ENCODE data around the gene RALGPS2.
"Not testable (repeated sequence)": the region's sequence is repeated elsewhere in the genome, so short reads cannot be mapped to it uniquely, and the experiment has no call there.

Gene RALGPS2

DNA sequence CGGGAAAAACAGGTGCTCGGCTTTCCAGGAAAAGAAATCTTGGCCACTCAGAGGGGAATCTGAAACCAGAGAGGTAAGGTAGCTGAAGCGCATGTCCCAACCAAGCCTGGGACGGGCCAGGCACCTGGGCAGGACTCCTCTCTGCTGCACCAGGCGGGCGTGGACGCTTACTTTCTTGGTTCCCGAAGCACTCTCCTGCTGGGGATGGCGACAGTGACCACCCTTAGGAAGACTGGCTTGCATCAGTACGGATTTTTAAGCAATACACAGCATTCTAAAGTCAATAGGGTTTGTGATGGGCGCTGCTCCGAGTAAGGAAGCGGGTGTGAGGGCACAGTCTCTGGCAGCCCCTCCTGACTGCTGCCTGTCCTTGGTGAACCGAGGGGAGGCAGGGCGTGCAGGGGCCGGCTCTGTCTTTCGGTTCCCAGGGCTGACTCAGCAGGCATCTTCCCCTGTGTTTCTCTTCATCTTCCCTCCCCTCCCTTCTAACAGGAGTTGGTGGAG, 220.8 kb downstream of the RALGPS2 start:
- TF ChIP-seq, protein P1, sequence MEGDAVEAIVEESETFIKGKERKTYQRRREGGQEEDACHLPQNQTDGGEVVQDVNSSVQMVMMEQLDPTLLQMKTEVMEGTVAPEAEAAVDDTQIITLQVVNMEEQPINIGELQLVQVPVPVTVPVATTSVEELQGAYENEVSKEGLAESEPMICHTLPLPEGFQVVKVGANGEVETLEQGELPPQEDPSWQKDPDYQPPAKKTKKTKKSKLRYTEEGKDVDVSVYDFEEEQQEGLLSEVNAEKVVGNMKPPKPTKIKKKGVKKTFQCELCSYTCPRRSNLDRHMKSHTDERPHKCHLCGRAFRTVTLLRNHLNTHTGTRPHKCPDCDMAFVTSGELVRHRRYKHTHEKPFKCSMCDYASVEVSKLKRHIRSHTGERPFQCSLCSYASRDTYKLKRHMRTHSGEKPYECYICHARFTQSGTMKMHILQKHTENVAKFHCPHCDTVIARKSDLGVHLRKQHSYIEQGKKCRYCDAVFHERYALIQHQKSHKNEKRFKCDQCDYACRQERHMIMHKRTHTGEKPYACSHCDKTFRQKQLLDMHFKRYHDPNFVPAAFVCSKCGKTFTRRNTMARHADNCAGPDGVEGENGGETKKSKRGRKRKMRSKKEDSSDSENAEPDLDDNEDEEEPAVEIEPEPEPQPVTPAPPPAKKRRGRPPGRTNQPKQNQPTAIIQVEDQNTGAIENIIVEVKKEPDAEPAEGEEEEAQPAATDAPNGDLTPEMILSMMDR (IDR thresholded peaks at IDR 0.05; ENCODE audit: low read depth, low read length) = no peak
- DNase-seq (ENCODE audit: low read depth in 2 of 2) = no peak
- no peak overlapping the region for H3K4me3 ChIP-seq (replicated peaks in 1 of 2; ENCODE audit: low read depth in 2 of 2, low read length in 2 of 2)

DNA sequence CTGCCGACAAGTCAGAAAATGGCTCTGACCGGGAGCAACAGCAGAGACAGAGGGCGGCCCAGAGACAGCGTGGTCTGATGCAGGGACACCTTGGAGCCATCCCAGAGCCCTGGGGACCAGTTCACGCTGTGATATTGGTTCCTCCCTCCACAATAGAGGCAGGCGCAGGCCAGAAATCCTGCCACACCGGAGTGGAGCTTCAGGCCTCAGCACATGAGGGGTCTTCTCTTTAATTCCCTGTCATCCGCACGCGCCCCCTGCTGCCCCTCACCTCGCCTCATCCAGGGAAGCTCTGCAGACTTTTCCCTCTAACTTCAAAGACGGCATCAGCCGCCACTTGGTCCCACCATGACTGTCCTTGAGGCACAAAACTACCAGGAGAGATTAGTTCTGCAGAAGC, 221.4 kb downstream of the RALGPS2 start:
- H3K4me3 ChIP-seq (replicated peaks in 1 of 2; ENCODE audit: low read depth in 2 of 2, low read length in 2 of 2) = no peak overlapping the region
- DNase-seq (ENCODE audit: low read depth in 2 of 2) = no peak
- TF ChIP-seq, protein P1 (IDR thresholded peaks at IDR 0.05; ENCODE audit: low read depth, low read length) = no peak

DNA sequence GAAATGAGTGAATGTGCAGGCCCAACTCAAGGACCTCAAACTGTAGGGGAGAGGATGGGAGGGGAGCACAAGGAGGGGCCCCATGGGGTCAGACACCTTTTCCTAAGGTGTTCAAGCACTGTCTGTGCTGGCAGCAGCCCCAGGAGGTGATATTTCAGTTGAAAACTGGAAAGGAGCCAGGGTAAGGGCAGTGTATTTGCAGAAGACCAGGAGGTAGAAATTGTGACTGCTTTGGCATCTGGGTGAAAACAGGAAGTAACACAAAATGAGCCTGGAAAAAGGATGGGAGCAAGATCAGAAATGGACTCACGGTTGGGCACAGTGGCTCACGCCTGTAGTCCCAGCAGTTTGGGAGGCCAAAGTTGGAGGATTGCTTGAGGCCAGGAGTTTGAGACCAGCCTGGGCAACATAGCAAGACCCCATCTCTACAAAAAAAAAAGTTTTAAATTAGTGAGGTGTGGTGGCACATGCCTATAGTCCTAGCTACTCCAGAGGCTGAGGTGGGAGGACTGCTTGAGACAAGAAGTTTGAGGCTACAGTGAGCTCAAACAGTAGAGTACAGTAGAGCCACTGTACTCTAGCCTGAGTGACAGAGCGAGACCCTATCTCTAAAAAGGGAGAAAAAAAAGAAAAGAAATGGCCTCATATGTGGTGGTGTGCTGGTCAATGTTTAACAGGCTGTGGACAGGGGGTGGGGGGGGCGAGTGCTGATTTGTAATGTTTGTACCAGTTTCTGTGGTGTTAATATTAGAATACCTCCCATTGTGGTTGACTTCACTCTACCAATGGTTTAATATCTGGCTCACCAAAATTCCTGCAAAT, 222.0 kb downstream of the RALGPS2 start:
- no peak for DNase-seq (ENCODE audit: low read depth in 2 of 2)
- TF ChIP-seq, protein P1 (IDR thresholded peaks at IDR 0.05; ENCODE audit: low read depth, low read length) = no peak
- H3K4me3 ChIP-seq (replicated peaks in 1 of 2; ENCODE audit: low read depth in 2 of 2, low read length in 2 of 2) = no peak overlapping the region

GRCh38 chr1:178947677-178947981, 222.6 kb downstream of the RALGPS2 start:
- DNase-seq (ENCODE audit: low read depth in 2 of 2) = no peak
- TF ChIP-seq, protein P1 (IDR thresholded peaks at IDR 0.05; ENCODE audit: low read depth, low read length) = no peak
- H3K4me3 ChIP-seq (replicated peaks in 1 of 2; ENCODE audit: low read depth in 2 of 2, low read length in 2 of 2) = no peak overlapping the region

- no peak for DNase-seq (ENCODE audit: low read depth in 2 of 2)
- TF ChIP-seq, protein P1 (IDR thresholded peaks at IDR 0.05; ENCODE audit: low read depth, low read length) = no peak
- no peak overlapping the region for H3K4me3 ChIP-seq (replicated peaks in 1 of 2; ENCODE audit: low read depth in 2 of 2, low read length in 2 of 2)
Observed at GRCh38 chr1:178948676-178949075, 223.6 kb downstream of the RALGPS2 start.

- not testable (repeated sequence) for H3K4me3 ChIP-seq (replicated peaks in 1 of 2; ENCODE audit: low read depth in 2 of 2, low read length in 2 of 2); DNase-seq (ENCODE audit: low read depth in 2 of 2)
Observed at GRCh38 chr1:178949866-178950265, 224.8 kb downstream of the RALGPS2 start.

- DNase-seq (ENCODE audit: low read depth in 2 of 2) = no peak
- no peak overlapping the region for H3K4me3 ChIP-seq (replicated peaks in 1 of 2; ENCODE audit: low read depth in 2 of 2, low read length in 2 of 2)
- TF ChIP-seq, protein P1 (IDR thresholded peaks at IDR 0.05; ENCODE audit: low read depth, low read length) = no peak
Observed at GRCh38 chr1:178951600-178951999, 226.6 kb downstream of the RALGPS2 start.

Data from cardiac fibroblast (primary cell).